HG03469 (cell line): ENCODE measurements around the gene ELF1.
"Not testable (repeated sequence)": the region's sequence is repeated elsewhere in the genome, so short reads cannot be mapped to it uniquely, and the experiment has no call there.

Source experiments
- ATAC-seq: cut with Tn5 transposase; IDR thresholded peaks from one replicate; pipeline ENCODE4 v1.9.1; 2021; ENCODE audit warnings: mild to moderate bottlenecking, moderate library complexity, moderate number of reproducible peaks; ENCODE audit not compliant: unreplicated experiment

ELF1 gene

GRCh38 chr13:41048640-41049039 lies 29.5 kb upstream of the ELF1 start:
- ATAC-seq: no peak

- not testable (repeated sequence) for ATAC-seq
These were observed 23.3 kb upstream of the ELF1 start for GRCh38 chr13:41042419-41042818.

- no peak for ATAC-seq
These were observed 21.6 kb upstream of the ELF1 start for GRCh38 chr13:41040584-41041334.

GRCh38 chr13:41039746-41040145 lies 20.6 kb upstream of the ELF1 start:
- no peak for ATAC-seq

GRCh38 chr13:41036557-41036956 lies 17.4 kb upstream of the ELF1 start:
- ATAC-seq: not testable (repeated sequence)

GRCh38 chr13:41034881-41035280 lies 15.8 kb upstream of the ELF1 start:
- no peak for ATAC-seq

- no peak for ATAC-seq
These were observed 15.3 kb upstream of the ELF1 start for GRCh38 chr13:41034382-41034781.

- no peak for ATAC-seq
These were observed 13.7 kb upstream of the ELF1 start for GRCh38 chr13:41032691-41033376.

- no peak for ATAC-seq
These were observed 10.5 kb upstream of the ELF1 start for GRCh38 chr13:41029629-41030028.

- ATAC-seq: no peak
These were observed 8.9 kb upstream of the ELF1 start for GRCh38 chr13:41028051-41028450.

- ATAC-seq: no peak
These were observed 7.7 kb upstream of the ELF1 start for GRCh38 chr13:41026788-41027187.

- no peak for ATAC-seq
These were observed 6.4 kb upstream of the ELF1 start for GRCh38 chr13:41025518-41025917.

GRCh38 chr13:41019578-41020347 lies 647 bp upstream of the ELF1 start:
- ATAC-seq: no peak

- no peak for ATAC-seq
These were observed 541 bp downstream of the ELF1 start for GRCh38 chr13:41018602-41018948.

GRCh38 chr13:41017817-41018601 lies 1.1 kb downstream of the ELF1 start:
- ATAC-seq: no peak

- no peak for ATAC-seq
These were observed 2.0 kb downstream of the ELF1 start for GRCh38 chr13:41017159-41017558.

- no peak for ATAC-seq
These were observed 3.2 kb downstream of the ELF1 start for GRCh38 chr13:41015920-41016319.

GRCh38 chr13:41013835-41014234 lies 5.3 kb downstream of the ELF1 start:
- ATAC-seq: no peak

GRCh38 chr13:41012536-41012935 lies 6.6 kb downstream of the ELF1 start:
- no peak for ATAC-seq

- ATAC-seq: no peak
These were observed 7.6 kb downstream of the ELF1 start for GRCh38 chr13:41011382-41011956.
